Kidney tubule cell (primary cell): ENCODE results near the gene UTS2.

Source experiments
- DNase-seq: peaks from one replicate; pipeline ENCODE4 v3.0.0-alpha.2; 2018; ENCODE audit warnings: low spot score

UTS2 gene

DNA sequence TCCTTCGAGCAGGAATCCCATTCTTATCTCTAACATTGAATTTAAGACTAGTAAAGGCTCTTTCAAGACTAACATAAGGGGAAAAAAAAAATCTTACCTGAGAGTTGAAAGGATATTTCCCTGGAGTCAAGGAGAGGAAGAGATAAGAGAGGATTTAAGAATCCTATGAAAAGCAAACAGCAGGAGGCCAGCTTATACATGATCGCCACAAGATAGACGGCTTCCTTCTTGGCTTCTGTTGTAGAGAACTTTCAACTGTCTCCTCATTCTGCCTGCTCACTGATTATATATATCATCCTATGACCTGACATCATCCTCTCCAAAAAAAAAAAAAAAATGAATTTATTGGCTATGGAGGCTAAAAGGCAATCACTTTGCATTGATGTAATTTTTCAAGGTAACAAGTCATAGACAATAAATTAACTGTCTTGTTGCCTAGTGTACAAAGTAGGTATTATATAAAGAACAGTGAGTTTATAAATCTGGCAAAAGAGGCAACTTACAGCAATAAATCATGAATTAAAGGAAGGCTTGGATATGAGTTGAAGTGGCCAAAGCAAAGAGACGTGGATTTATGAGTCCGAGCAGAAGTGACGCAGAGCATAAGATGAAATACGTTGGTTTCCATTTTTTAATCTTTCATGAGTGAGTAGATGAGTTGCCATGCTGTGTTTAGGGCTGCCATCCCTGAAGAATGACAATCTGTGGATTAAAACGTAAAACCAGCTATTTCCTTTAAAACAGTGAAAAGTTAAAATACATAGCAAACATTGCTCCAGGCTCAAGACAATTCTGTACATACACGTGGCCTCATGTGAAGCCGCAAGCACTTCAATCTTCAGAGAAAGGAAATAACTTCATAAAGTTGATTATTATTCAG, at the start of gene UTS2:
Gene UTS2, minus strand, starts transcription at position 262 of the 880 bp plus-strand sequence. Its CDS starts 62 bp downstream, at position 200.
- no peak for DNase-seq

DNA sequence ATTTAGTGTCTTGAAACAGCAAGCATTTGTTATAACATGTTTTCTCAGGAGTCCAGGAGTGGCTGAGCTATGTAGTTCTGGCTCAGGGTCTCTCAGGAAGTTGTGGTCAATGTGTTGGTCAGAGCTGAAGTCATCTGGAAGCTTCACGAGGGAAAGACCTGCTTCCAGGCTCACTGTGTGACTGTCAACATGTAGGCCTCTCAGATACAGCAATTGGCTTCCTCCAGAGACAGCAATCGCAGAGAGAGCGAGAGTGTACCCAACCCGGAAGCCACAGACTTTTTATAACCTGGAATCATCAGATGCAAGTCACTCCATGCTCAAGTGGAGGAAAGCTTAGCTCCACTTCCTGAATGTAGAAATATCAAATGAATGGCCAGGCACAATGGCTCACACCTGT, 46.9 kb upstream of the UTS2 start:
- peak; percentile 56 for DNase-seq

- no peak for DNase-seq
Observed at GRCh38 chr1:7898962-7899361, 46.1 kb upstream of the UTS2 start.

DNA sequence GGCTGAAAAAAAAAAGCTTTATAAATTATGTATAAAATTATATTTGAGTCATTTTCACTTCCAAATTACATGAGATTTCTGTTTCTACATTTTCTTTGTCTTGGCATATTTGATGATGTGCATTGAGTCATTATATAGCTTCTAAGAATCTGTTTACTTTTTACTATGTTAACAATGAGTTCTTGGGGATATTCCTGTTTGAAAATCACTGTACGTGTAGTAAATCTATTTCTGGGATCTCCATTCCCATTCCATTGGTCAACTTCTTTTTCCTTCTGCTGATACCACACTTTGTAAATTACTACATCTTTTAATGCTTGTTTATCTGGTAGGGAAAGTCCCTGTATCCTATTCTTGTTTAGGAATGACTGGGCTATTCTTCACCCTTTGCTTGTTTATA, 44.1 kb upstream of the UTS2 start:
- no peak for DNase-seq

DNA sequence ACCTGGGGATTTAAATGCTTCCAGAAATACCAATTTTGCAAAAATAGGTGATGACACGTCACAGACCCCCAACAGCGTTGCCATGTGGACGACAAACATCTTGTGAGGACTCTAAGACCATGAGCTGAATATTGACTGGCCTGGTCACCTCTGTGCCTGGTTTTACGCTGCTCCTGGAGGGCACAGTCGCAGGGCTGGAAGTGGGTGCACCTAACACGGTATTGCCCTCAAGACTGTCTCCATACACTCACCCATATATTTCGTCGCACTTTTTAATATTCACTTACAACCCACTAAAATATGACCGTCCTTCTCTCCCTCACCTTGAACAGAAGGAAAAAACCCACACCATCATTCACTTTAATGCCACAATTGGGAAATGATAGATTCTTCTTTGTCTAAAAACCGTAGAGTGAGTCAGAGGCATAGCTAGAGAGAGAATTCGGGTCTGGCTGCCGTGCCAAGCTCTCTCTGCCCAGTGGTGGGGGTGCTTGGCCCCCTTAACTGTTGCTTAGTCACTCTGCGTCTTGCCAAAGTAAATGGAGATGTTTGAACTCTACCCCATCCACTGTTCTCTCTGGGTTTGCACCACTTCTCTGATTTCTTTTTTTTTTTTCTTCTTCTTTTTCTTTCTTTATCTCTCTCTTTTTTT, 40.8 kb upstream of the UTS2 start:
- no peak for DNase-seq

GRCh38 chr1:7891804-7892203, 38.9 kb upstream of the UTS2 start:
- no peak for DNase-seq

GRCh38 chr1:7890853-7891252, 38.0 kb upstream of the UTS2 start:
- no peak for DNase-seq

DNA sequence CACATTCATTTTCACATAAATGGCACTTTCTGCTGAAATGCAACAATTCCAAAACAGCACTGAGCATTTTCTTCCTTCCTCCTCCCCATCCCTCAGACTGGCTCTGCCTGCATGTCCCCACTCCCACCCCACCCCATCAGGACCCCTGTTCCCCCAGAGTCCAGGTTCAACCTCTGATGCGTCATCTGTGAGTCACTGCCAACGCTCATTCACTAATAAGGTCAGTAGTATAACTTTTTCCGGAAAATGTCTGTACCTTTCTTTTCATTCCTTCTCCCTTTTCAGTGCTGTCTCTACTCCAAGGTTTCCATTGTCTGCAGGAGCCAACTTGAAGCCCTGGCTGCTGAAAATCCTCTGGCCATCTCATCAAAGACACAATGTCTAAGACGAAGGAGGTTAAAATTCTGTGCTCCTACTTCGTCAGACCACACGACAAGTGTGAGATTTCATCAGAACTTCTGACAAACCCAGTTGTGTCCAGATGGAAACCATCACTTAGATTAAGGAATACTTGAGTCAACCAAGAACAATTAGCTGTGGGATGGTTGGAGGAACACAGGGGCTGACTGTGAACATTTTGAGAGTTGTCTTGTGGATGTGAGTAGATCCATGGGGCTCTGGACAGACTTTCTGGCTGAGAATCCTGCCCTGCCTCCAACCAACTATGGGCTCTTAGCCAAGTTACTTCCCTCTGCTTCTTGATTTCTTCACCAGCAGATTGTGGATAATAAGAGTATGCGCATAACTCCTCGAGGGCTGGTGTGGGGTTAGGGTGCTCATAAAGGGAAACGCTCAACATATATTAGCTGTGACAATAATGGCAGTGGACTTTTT, 35.6 kb upstream of the UTS2 start:
- DNase-seq, result no peak

DNA sequence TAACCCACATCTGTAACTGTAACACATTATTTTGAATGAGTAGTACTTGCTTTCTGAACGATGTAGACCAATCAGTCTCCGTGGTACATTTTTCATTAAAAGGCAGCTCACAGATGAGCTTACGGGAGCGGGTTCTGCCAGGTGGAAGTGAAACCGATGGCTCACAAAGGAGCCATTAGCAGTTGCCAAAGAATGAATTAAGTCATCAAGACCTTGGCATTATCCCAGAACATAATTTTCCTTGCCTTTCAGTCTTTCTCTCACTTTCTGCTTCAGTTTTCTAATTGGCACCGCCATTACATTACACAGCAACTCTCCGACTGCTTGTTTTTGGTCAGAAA, 33.5 kb upstream of the UTS2 start:
- peak; percentile 21 for DNase-seq

DNA sequence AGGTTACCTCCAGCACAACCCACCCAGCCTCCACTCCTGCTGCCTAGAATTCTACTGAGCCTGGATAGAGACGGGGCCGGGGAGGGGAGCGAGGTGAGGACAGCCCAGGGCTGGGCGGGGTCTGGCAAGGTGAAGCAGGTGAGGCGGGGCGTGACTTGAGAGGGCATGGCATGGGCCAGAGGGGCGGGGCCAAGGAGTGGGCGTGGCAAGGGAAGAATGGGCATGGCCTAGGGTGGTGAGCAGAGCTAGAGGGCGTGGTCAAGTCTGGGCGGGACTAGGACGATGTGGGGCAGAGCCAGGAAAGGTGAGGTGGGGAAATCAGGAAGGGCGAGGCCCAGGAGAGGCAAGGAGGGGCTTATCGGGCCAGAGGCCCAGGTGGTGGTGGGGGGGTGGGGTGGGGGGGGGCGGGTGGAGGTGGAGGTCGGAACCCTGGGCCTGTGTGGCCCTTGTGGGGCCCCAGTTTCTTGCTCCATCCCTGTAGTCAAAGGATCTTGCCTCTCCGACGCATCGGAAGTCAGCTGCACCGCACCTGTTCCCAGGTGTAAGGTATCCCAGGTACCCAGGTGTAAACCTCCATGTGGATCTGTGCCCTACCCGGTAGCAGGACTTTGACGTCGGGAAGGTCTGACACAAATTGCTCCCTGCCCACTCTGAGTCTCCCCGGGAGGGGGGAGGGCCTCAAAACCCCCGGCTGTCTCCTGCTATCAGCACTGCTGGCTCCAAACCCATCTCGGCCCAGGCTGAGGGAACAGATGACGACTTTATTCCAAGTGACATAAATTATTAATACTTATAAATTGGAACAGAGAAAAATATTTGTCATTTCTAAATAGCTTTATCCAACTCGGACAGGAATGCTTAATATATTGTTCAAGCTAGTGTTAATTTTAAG, 32.9 kb upstream of the UTS2 start:
- peak; percentile 32 for DNase-seq

DNA sequence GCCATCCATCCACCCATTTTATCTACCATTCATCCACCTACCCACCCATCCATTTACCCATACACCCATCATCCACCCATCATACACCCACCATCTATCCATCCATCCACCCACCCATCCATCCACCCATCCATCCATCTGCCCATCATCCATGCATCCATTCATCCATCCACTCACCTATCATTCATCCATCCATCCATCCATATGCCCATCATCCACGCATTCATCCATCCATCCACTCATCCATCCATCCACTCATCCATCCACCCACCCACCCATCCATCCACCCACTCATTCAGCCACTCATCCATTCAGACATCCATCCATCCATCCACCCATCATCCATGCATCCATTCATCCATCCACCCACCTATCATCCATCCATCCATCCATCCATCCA, 31.9 kb upstream of the UTS2 start:
- no peak for DNase-seq

DNA sequence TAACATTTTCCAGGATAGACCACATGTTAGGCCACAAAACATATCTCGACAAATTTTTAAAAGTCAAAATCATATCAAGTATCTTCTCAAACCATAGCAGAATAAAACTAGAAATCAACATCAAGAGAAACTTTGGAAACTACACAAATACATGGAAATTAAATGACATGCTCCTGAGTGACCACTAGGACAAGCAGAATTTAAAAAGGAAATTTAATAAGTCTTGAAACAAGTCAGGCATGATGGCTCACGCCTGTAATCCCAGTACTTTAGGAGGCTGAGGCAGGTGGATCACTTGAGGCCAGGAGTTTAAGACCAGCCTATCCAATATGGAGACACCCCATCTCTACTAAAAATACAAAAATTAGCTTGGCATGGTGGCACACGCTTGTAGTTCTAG, 26.4 kb upstream of the UTS2 start:
- DNase-seq, result no peak

GRCh38 chr1:7878027-7878426, 25.2 kb upstream of the UTS2 start:
- no peak for DNase-seq

- DNase-seq, result no peak
Observed at GRCh38 chr1:7873801-7874795, 21.2 kb upstream of the UTS2 start.

DNA sequence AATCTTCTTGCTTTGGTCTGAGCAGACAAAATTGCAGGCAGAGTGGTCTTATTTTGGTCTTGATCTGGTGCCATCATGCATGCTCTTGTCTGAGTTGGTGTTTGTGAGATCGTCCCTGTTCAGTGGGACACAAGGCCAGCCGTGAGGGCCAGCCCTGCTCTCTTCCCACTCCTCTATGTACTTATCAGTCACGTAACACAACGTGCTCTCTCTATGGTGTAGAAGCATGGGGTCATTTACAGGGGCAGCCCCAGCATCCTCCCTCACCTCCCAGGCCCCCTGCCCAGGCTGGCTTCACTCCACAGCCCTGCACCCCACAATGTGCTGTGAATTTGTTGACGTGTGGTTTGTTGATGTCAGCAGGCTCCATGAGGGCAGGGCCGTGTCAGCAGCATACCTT, 18.3 kb upstream of the UTS2 start:
- DNase-seq, result no peak

- no peak for DNase-seq
Observed at GRCh38 chr1:7869136-7869920, 16.5 kb upstream of the UTS2 start.

DNA sequence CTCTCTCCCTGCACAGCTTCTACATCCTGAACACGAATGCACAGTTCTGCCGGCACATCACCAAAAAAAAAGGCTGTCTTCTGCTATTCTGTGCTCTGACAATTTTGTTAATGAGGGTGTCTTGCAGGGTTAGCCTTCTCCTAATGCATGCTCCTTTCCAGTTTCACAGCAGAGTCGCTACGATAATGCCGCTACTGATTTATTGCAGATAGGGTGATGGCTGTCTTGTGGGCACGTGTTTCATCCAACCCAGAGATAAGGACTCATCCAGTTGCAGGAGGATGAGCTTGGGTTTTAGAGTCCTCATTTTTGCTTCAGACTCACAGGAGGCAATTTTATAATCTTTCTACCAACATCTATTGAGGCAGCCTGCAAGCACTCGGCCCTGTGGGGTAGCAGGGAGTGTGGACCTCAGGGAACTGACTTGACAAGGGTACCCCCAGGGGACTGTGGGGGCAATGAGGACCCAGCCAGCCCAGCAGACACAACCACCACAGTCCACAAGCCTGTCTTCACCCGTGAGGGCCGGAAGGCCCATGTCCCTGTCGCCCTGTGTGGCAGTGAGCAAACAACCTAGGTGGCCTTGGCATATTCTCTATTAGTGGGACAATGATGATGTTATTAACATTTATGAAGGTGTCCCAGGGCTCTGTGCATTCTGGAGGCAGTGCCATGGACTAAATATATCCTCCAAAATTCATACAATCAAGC, 15.4 kb upstream of the UTS2 start:
- no peak for DNase-seq

- DNase-seq, result no peak
Observed at GRCh38 chr1:7865978-7866377, 13.1 kb upstream of the UTS2 start.

- no peak for DNase-seq
Observed at GRCh38 chr1:7863756-7864328, 11.0 kb upstream of the UTS2 start.
